KOPT-K1 (cell line): ENCODE data around the gene CLEC7A.

Source experiments
- H3K27ac ChIP-seq: fragments of 200-600 bp; sonication (generic); 2 replicates; pipeline ENCODE4 v1.5.1; 2016; ENCODE audit warnings: antibody characterized with exemption, mild to moderate bottlenecking, low read depth, low read length; ENCODE audit not compliant: poor library complexity, severe bottlenecking
- H3K36me3 ChIP-seq: fragments of 200-600 bp; sonication (generic); 2 replicates; pipeline ENCODE4 v1.5.1; 2017; ENCODE audit warnings: antibody characterized with exemption, mild to moderate bottlenecking, low read length, moderate library complexity; ENCODE audit not compliant: insufficient read depth
- H3K9me3 ChIP-seq: fragments of 200-600 bp; sonication (generic); 2 replicates; pipeline ENCODE4 v1.5.1; 2017; ENCODE audit warnings: antibody characterized with exemption, low read length, mild to moderate bottlenecking; ENCODE audit not compliant: insufficient read depth, poor library complexity, severe bottlenecking

Gene CLEC7A

DNA sequence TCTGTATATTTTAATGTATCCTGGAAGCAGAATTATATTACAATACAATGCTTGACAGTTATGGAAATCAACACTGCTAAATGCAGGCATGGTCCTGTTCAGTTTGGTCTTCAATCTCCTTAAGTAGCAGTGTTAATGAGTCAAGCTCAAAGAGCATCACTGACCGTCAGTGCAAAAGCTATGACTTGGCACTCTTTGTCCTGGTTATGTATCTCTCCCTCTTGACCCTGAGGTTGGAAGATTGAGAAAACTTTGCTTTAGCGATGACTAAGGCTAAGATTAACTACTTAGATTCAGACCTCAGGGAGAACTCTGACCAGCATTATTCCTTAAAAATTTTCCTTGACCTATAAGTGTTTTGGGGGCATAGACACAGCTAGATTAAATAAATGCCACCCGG lies 10.9 kb downstream of the CLEC7A start:
- H3K36me3 ChIP-seq, result no peaks in the 10 kb centered on the region
- no peaks in the 10 kb centered on the region for H3K9me3 ChIP-seq
- no peak overlapping the region for H3K27ac ChIP-seq

DNA sequence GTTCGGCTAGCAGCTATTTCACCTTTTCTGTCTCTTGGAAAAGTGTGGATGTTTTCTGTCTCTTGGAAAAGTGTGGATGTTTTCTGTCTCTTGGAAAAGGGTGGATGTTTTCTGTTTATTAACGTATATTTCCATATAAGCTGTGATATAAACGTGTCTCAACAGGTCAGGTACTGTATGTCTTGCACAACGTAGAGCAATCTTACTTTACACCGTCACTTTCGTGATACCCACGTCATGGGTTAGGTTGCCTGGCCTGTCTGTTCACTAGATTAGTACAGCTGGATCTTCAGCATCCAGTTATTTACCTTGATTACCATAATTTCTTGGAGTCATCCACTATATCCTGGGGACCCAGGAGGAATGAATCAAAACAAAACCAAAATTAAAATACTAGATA lies 14.1 kb downstream of the CLEC7A start:
- Histone ChIP-seq H3K36me3 (no peaks in the 10 kb centered on the region), H3K27ac (no peak overlapping the region)

DNA sequence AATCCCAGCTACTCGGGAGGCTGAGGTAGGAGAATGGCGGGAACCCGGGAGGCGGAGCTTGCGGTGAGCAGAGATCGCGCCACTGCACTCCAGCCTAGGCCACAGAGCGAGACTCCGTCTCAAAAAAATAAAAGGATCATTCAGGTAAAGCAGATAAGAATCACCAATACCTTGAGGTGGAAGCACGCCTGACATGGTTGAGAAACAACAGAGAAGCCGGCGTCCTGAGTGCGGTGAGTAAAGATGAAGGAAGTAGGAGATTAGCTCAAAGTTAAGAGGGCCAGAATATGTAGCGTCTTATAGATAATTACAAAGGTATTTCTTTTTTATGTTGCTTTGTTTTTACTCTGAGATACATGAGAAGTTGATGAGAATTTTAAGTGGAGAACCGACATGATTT lies 14.7 kb downstream of the CLEC7A start:
- Histone ChIP-seq H3K36me3 (no peaks in the 10 kb centered on the region), H3K27ac (no peak overlapping the region), H3K9me3 (peaks cover 8% of the 10 kb centered on the region)

More for the DNA sequence above, 14.1 kb downstream of the CLEC7A start:
- peaks cover 8% of the 10 kb centered on the region for H3K9me3 ChIP-seq

DNA sequence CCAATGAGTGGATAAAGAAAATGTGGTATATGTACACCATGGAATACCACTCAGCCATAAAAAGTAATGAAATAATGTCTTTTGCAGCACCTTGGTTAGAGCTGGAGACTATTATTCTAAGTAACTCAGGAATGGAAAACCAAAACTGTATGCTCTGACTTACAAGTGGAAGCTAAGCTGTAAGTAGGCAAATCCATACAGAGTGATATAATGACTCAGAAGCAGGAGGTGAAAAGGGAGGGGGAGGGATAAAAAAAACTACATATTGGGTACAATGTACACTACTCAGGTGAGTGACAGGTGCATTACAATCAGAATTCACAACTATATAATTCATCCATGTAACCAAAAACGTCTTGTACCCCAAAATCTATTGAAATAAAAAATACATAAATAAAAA lies 16.1 kb downstream of the CLEC7A start:
- Histone ChIP-seq H3K36me3 (no peaks in the 10 kb centered on the region), H3K27ac (no peak overlapping the region), H3K9me3 (peaks cover 8% of the 10 kb centered on the region)

DNA sequence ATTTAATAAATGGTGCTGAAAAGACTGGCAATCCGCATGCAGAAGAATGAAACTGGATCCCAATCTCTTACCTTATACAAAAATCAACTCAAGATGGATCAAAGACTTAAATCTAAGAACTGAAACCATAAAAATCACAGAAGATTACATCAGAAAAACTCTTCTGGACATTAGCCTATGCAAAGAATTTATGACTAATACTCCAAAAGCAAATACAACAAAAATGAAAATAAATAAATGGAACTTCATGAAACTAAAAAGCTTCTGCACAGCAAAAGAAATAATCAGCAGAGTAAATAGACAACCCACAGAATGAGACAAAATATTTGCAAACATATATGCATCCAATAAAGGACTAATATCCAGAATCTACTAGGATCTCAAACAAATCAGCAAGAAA lies 16.9 kb downstream of the CLEC7A start:
- no peak overlapping the region for H3K27ac ChIP-seq
- peaks cover 8% of the 10 kb centered on the region for H3K9me3 ChIP-seq
- H3K36me3 ChIP-seq, result no peaks in the 10 kb centered on the region

DNA sequence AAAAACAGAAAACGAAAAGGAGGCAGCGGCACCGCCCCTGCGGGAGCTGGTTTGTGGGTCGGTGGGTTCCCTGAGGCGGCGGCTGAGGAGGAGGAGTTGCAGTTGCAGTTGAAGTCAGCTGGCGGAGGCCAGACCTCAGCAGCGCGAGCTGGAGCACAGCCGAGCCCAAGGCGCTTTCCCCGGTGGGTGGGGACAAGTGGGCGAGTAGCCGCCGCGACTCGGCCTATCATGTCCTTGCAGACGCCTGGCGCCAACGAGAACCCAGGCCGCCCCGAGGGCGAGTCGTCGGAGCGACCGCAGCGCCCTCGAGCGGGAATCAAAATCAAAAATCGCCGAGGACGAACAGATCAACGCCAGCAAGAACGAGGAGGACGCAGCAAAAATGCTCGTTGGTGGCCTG lies 18.5 kb downstream of the CLEC7A start:
- Histone ChIP-seq H3K36me3 (no peaks in the 10 kb centered on the region), H3K9me3 (peaks cover 8% of the 10 kb centered on the region), H3K27ac (no peak overlapping the region)

DNA sequence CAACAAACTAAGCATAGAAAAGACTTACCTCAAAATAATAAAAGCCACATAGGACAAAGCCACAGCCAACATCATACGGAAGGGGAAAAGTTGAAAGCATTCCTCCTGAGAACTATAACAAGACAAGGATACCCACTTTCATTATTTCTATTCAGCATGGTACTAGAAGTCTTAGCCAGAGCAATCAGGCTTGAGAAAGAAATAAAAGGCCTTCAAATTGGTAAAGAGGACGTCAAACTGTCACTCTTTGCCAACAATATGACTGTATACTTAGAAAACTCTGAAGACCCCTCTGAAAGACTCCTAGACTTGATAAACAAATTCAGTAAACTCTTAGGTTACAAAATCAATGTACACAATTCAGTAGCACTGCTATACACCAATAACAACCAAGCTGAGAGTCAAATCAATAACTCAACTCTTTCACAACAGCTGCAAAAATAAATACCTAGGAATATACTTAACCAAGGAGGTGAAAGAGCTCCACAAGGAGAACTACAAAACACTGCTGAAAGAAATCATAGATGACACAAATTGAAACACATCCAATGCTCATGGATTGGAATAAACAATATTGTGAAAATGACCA lies 19.6 kb downstream of the CLEC7A start:
- Histone ChIP-seq H3K36me3 (no peaks in the 10 kb centered on the region), H3K27ac (no peak overlapping the region), H3K9me3 (peaks cover 8% of the 10 kb centered on the region)

DNA sequence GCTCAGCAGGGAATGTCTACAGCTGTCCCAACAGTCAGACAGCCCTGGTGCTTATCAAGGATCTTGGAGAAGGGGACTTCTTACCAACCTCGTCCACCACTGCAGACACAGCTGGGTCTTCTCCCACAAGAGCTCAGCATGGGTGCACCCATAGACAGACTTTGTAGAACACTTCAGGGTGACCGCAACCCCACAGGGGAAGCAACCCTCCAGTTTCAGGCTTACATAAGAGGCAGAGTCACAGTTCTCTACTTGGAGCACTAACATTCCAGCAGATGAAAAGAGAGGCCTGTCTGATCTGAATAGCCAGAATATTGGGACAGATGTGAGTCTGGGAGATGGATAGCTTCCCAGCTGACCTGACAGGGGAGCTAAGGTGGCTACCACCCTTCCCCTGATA lies 27.7 kb downstream of the CLEC7A start:
- no peak overlapping the region for H3K27ac ChIP-seq
- H3K9me3 ChIP-seq, result no peaks in the 10 kb centered on the region
- no peaks in the 10 kb centered on the region for H3K36me3 ChIP-seq

DNA sequence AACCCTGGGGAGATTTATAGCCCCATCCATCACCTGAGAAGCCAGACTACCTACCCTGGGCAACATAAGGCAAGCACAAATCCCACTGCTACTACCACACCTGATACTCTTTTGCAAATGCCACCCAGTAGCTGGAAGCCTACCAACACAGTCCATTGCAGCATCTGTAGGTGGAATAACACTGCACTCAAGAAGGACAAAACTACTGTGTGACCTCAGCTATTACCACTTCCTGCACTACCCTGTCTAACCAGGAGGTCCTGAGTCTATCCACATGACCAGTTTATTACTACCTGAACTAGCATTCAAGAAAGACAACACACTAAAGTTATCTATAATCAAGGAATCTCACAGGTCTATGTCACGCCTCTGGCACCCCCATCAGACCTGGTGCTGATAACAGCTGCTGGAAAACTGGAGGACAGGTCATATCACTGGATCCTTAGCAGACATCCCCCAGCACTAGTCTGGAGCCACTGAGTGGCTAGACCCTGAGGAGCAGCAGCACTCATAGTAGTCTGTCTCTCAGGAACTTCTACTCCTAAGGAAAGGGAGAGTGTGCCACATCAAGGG lies 28.3 kb downstream of the CLEC7A start:
- Histone ChIP-seq H3K27ac (no peak overlapping the region), H3K36me3 (no peaks in the 10 kb centered on the region), H3K9me3 (no peaks in the 10 kb centered on the region)

DNA sequence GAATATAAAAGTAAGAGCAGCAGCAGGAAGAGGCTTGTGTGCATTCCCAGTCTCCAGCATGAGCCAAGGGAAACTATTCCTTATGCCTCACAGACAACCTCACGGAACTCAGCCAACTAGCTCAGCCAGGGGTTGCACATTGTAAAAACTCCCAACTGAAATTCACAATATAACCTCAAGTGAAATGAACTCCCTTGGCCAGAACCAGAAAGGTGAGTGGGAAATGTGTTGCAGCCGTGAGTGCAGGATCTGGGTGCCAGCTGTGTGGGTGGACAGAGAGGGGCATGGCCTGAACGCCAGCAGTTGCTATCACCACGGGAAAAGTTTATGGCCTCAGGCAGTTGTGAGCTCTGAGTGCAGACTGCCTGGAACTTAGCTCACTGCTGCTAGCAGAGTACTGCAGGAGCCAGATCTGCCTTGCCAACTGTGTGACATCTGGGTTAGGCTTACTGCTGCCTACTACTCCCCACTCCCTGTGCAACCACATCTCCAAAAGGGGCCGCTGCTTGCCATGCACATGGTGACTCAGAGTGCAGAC lies 28.9 kb downstream of the CLEC7A start:
- H3K27ac ChIP-seq, result no peak overlapping the region
- H3K36me3 ChIP-seq, result no peaks in the 10 kb centered on the region
- no peaks in the 10 kb centered on the region for H3K9me3 ChIP-seq

DNA sequence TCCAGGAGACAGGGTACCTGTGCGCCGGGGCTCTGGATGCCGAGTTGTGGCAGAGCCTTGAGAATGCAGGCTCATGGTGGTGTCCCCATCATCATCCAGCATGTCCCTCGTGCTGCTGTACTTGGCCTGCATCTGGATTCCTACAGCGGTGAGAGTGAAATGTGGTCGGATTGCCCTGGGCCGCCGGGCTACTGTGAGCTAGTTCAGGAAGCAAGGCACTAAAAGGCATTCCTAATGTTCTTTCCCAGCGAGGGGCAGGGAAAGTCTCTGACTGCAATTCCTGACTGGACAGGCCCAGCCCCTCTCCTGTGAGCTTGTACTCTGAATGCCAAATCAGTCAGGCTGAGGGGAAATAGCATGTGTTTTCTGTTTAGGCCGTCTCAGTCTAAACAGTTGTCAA lies 31.2 kb downstream of the CLEC7A start, which contains the start of gene CLEC1A:
Gene CLEC1A (minus strand): TSS at position 195 of the 400 bp plus-strand sequence. CDS start 63 bp downstream, at position 132.
- Histone ChIP-seq H3K27ac (no peak within 1 kb of the TSS), H3K36me3 (no peaks in the 10 kb centered on the region), H3K9me3 (no peaks in the 10 kb centered on the region)

DNA sequence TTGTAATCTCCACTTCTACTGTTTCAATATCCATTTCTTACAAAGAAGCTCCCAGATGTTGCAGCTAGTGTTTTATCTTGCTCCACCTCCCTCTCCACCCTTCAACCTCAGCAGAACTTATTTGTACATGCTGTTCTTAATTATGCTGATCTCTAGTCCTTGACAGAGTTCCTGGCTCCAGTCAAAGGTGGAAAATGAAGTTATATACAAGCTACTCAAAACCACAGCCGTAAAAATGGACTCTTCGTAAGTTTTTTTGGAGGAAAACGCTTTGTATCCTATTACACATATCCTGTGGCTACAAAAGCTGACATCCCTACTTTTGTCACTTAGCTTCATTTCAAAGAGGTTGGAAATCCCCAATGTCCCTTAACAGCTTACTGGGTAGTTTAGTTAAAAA lies 32.5 kb downstream of the CLEC7A start:
- no peak overlapping the region for H3K27ac ChIP-seq

DNA sequence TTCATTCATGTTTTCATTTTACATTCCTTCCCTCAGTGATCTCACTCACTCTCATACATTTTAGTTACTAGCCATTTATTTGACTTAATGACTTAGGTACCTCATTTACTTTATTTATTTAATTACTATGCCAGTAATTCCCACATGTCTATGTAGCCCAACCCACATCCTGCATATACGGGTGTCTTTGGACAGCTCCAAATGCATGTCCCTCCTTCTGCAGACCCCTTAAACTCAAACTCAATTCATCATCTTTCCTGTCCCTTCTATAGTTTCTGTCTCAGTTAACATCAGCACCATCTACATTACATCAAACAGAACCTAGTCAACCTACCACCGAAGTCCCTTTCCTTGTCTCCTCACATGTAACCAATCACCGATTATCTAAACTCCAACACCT lies 34.0 kb downstream of the CLEC7A start:
- no peaks in the 10 kb centered on the region for H3K36me3 ChIP-seq
- no peak overlapping the region for H3K27ac ChIP-seq
- H3K9me3 ChIP-seq, result no peaks in the 10 kb centered on the region

More for the DNA sequence above, 32.5 kb downstream of the CLEC7A start:
- Histone ChIP-seq H3K36me3 (no peaks in the 10 kb centered on the region), H3K9me3 (no peaks in the 10 kb centered on the region)

DNA sequence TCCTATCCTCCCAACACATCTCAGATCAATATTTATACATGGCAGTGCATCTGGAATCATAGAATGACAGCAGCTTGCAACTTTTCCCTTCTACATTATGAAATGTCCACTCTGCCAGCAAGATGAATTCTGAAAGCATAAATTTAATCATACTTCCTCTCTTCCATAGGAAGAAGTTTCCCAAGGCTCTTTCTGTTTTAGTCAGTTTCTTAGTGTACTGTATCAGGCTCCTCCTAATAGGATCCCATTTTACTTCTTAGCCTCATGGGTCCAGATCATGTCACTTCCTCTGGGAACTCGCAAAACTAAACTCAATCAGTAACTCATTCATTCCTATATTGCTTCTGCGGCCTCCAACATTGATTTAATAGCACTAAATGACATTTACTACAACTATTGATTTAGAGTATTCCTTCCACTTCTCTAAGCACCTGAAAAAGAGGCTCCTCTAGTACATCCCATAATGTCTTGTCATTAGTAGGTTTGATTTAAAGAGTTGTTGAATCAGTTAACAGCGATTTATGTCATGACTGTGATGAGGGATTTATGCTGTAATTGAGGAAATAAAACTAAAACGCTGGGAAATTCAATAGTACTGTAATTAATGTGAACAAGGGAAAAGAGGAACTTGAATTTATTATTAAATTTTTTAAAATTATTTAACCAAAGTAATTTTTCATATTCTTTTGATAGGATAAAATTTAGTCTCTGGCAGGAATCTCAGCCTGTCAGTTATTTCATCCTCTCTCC lies 35.2 kb downstream of the CLEC7A start:
- no peaks in the 10 kb centered on the region for H3K36me3 ChIP-seq
- no peaks in the 10 kb centered on the region for H3K9me3 ChIP-seq
- no peak overlapping the region for H3K27ac ChIP-seq
